ENCODE results near the gene MYO1A. TPM values are rescaled to one million over a fixed set of nuclear protein-coding genes. Genes with fewer than 3 reads are reported as not detected.

The MYO1A gene
- total and polyA plus RNA-seq, 10 of the 15 experiments (the other 5 are each of a cell fraction or from before 2014, with no cell fraction given): 0.01 to 0.34 (median 0.15) TPM; not detected in 2

GRCh38 chr12:57096099-57096572, 46.2 kb upstream of the MYO1A start:
- H3K36me3 ChIP-seq (ENCODE audit: control insufficient read depth in 2 of 2, insufficient read depth in 2 of 2, low read length in 1 of 2): peaks cover 15 to 34% of the 10 kb centered on the region in 2 experiments
- FAIRE-seq (no peak), ATAC-seq (no peak), DNase-seq (ENCODE audit: low read depth, low spot score) (no peak)
- no peaks in the 10 kb centered on the region for H3K27me3 ChIP-seq (replicated peaks in 1 of 2; ENCODE audit: control insufficient read depth in 2 of 2, insufficient read depth in 2 of 2, low read length in 1 of 2)
- POLR2A ChIA-PET: interaction anchor here (2.0 to 7.6 kb wide), 3 partner anchors 15 to 24 kb away, joined by 7 to 74 read pairs (median 35); partner anchors contain the start of genes NEMP1 and STAT6
- no TSS peak for BruUV-seq (replicated peaks)
- in situ Hi-C loops (cut with MboI): no loop called here
- no peak overlapping the region for H3K4me3 ChIP-seq
- no peaks in the 10 kb centered on the region for H3K9me3 ChIP-seq (replicated peaks; ENCODE audit: control insufficient read depth, insufficient read depth, low read length)
- H4K20me1 ChIP-seq (ENCODE audit: control insufficient read depth, insufficient read depth): no peaks in the 10 kb centered on the region
- peaks cover 14% of the 10 kb centered on the region for H3K79me2 ChIP-seq (ENCODE audit: control insufficient read depth, insufficient read depth, low read length)
- RAD21 ChIA-PET (ENCODE audit: unreplicated experiment): interaction anchor here (0.8 to 5.1 kb wide), 2 partner anchors 14 to 338 kb away, joined by 3 to 125 read pairs; partner anchors contain the start of gene STAT6
- CTCF ChIA-PET: interaction anchor here (0.7 to 4.2 kb wide), 5 partner anchors 11 to 31 kb away, joined by 3 to 22 read pairs (median 3); partner anchors contain the start of gene STAT6
- H3K4me1 ChIP-seq (ENCODE audit: control insufficient read depth, insufficient read depth, low read length): peaks cover 28% of the 10 kb centered on the region
- intact Hi-C loops (cut with micrococcal nuclease; ENCODE audit: unreplicated experiment): no loop called here
- H3K9ac ChIP-seq (ENCODE audit: control insufficient read depth, insufficient read depth, low read length): no peak overlapping the region
- 93% methylated on average over 6 of the region's 6 CpGs for WGBS (ENCODE audit: insufficient coverage, insufficient replicate concordance, low lambda C conversion rate, missing lambda C conversion rate)
- no peak overlapping the region for H3K4me2 ChIP-seq (ENCODE audit: control insufficient read depth, insufficient read depth)
- SMC1A ChIA-PET (ENCODE audit: uncharacterized antibody, unreplicated experiment): interaction anchor here (9.2 to 10.4 kb wide), 2 partner anchors 13 to 25 kb away, joined by 120 to 169 read pairs; partner anchors contain the start of gene STAT6
- H2AFZ ChIP-seq (ENCODE audit: control insufficient read depth, low read depth, low read length): no peak overlapping the region
- peak overlapping the region; percentile 38; the same call in 1 of the 2 replicates for H3K27ac ChIP-seq (ENCODE audit: control insufficient read depth, insufficient read depth)
- TF ChIP-seq GATAD2B (conservative IDR thresholded peaks at IDR 0.05; ENCODE audit: low read depth) (no peak), CBX5 (IDR thresholded peaks at IDR 0.05; ENCODE audit: low read depth) (no peak), NBN (IDR thresholded peaks at IDR 0.05) (no peak), SUPT20H (IDR thresholded peaks at IDR 0.05; ENCODE audit: borderline replicate concordance, control insufficient read depth, low read depth, low read length) (no peak), ZNF24 (IDR thresholded peaks at IDR 0.05) (no peak), PAX8 (IDR thresholded peaks at IDR 0.05) (no peak), YBX1 (IDR thresholded peaks at IDR 0.05) (no peak), SMAD5 (IDR thresholded peaks at IDR 0.05; ENCODE audit: low read depth) (0 out of 2 replicates have a peak, but pooled peaks have one; percentile 10), SRF (IDR thresholded peaks at IDR 0.05; ENCODE audit: low read depth in 2 of 2, low read length in 2 of 2) (no peak), PBX3 (IDR thresholded peaks at IDR 0.05; ENCODE audit: insufficient replicate concordance, low read depth, low read length) (no peak), FOXK2 (IDR thresholded peaks at IDR 0.05) (no peak), EZH2 (IDR thresholded peaks at IDR 0.05; ENCODE audit: borderline replicate concordance, control insufficient read depth, low read depth, low read length) (no peak), ZZZ3 (IDR thresholded peaks at IDR 0.05; ENCODE audit: control insufficient read depth, insufficient read length, low read depth) (no peak), BCL3 (IDR thresholded peaks at IDR 0.05; ENCODE audit: borderline replicate concordance, insufficient read depth, low read depth, low read length, poor library complexity, severe bottlenecking) (peak; percentile 25), PRDM15 (CRISPR knock-in tag; IDR thresholded peaks at IDR 0.05) (no peak), HDAC2 (IDR thresholded peaks at IDR 0.05) (no peak), EED (IDR thresholded peaks at IDR 0.05; ENCODE audit: low read depth) (no peak), JUND (IDR thresholded peaks at IDR 0.05; ENCODE audit: low read depth, low read length) (no peak)

Data from GM12878 (cell line).